LoVo (cell line): ENCODE results near the gene HDGFL2.
"Not testable (repeated sequence)": the region's sequence is repeated elsewhere in the genome, so short reads cannot be mapped to it uniquely, and the experiment has no call there.

Experiments
- DNase-seq: peaks from one replicate; pipeline ENCODE4 v3.0.0-alpha.2; 2016; ENCODE audit warnings: low spot score

Gene HDGFL2

DNA sequence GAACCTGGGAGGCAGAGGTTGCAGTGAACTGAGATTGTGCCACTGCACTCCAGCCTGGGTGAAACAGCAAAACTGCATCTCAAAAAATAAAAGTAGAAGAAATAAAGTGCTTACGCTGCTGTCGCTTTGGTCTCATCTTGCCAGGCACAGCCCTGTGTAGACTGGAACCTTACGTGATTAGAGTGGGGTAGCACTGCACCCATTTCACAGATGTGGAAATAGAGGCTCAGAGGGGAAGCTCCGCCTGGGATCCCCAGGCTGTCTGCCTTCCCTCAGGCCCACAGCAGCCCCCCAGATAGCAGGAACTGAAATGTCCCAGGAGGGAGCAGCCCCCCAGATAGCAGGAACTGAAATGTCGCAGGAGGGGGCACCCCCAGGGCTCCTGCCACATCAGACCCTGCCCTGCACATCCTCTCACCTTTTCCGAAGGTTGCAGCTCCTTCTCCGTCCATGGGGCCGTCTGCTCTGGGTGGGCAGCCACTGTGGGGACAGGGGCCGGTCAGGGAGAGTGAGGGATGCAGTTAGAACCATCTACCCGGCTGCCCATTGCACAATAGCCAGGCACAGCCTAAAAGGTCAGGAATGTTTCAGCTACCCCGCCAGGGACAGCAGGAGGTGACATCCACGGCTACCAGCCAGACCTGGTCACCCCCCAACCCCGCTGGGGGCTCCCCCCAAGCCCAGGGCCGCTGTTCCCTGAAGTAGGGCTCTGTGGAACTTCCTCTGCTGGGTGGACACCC is 44.3 kb downstream of the HDGFL2 start:
- no peak for DNase-seq

DNA sequence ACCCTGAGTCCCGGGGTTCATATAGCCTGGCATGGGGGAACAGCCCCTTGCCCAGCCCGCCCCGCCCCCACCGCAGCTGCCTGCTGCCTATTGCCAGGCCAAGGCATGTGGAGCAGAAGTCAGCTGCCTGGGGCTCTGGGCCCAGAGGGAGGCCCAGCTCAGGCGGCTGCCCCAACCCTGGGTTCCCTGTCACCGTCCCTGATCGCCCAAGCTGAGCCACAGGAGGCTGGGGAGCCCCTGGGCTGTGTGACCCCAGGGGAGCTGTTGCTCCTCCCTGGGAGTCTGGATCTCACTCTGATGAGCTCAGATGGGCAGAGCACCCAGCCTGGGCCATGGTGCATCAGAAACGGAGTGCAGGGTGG is 44.8 kb downstream of the HDGFL2 start:
- DNase-seq = no peak

GRCh38 chr19:4517451-4518057 is 45.5 kb downstream of the HDGFL2 start:
- DNase-seq = no peak

GRCh38 chr19:4518345-4519171 is 46.5 kb downstream of the HDGFL2 start, which contains the start of gene PLIN4:
Gene PLIN4 (minus strand): TSS chr19:4518486. CDS start chr19:4518272, 214 bp downstream.
- DNase-seq = no peak

- DNase-seq = no peak
These were observed 47.0 kb downstream of the HDGFL2 start for GRCh38 chr19:4519172-4519496.

GRCh38 chr19:4519521-4520277 is 47.6 kb downstream of the HDGFL2 start:
- no peak for DNase-seq

GRCh38 chr19:4521170-4521887 is 49.2 kb downstream of the HDGFL2 start:
- DNase-seq = no peak

- DNase-seq = no peak
These were observed 49.8 kb downstream of the HDGFL2 start for GRCh38 chr19:4521888-4522242.

DNA sequence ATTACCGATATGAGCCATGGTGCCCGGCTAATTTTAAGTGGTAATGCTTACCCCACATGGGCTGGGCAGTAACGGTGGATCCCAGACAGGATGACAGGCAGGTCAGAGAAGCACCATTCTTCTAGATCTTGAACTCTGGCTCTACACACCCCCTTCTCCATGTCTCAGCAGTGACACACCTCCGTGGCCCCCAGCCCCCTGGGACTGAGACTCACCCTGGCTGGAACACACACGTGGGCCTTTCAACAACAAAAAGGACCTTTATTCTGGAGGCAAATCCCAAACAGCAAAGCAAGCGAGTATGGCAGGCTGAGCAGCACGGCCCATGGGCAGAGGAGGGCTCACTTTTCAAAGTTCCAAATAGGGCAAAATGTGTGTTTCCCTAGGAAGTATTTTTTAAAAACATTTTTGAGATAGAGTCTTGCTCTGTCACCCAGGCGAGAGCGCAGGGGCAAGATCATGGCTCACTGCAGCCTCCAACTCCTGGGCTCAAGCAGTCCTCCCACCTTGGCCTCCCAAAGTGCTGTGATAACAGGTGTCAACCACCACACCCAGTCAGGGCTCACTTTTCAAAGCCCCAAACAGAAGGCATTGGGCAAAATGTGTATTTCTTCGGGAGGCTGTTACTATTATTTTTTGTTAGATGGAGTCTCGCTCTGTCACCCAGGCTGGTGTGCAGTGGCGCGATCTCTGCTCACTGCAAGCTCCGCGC is 50.4 kb downstream of the HDGFL2 start:
- no peak for DNase-seq

DNA sequence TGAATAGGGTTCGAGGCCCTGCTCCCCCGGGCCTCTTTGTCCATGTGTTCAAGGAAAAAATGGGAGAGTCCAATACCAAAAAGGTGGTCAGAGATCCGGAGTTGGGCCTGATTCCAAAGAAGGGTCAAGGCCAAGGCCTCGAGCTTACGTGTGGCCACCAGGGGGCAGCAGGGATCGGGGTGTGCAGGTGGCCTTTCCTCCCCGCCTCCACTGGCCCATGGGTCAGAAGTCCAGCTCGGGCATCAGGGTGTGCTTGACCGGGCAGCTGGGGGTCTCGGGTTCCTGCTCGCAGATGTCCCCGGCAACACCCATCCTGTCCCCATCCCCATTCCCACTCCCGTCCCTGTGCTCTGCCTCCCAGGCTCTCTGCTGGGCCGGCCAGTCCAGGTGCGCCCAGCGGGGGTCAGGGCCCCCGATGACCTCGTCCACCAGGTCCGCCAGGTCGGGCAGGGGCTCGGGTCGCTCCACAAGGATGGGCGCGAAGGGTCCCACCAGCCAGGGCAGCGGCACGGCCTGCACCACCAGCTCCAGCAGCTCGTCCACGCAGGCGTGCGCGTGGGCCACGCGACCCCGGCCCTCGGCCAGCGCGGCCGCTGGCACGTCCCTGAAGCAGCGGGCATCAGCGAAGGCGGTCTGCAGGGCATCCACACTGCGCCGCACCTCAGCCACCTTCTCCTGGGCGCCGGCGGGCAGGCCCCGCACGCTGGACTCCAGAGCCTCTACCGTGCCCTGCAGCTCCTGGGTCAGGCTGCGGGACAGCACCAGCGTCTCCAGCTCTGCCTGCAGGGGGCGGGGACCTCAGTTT is 51.4 kb downstream of the HDGFL2 start:
- peak; percentile 22 for DNase-seq

GRCh38 chr19:4524808-4525562 is 52.9 kb downstream of the HDGFL2 start:
- peak; percentile 35 for DNase-seq

- no peak for DNase-seq
These were observed 53.5 kb downstream of the HDGFL2 start for GRCh38 chr19:4525563-4526002.

GRCh38 chr19:4527377-4527776 is 55.3 kb downstream of the HDGFL2 start:
- DNase-seq = not testable (repeated sequence)

DNA sequence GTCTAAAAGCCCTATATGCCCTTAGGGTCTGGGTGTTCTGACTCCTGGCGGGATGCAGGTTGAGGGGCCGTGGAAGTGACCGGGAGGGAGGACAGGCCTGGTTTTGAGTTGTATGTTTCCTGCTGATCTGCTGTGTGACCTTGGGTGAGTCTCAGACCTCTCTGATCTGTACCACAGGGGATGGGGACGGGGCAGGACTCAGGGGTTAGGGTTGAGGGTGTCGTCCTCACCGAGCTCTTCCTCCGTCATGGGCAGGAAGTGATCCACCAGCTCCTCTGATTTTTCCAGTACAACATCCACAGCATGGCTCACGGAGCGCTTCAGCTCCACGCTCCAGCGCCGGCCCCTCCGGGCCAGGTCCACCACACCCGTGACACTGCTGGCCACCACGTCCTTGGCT is 56.7 kb downstream of the HDGFL2 start:
- DNase-seq = no peak

GRCh38 chr19:4529924-4530522 is 57.9 kb downstream of the HDGFL2 start:
- no peak for DNase-seq

- no peak for DNase-seq
These were observed 59.6 kb downstream of the HDGFL2 start for GRCh38 chr19:4531562-4532165.

DNA sequence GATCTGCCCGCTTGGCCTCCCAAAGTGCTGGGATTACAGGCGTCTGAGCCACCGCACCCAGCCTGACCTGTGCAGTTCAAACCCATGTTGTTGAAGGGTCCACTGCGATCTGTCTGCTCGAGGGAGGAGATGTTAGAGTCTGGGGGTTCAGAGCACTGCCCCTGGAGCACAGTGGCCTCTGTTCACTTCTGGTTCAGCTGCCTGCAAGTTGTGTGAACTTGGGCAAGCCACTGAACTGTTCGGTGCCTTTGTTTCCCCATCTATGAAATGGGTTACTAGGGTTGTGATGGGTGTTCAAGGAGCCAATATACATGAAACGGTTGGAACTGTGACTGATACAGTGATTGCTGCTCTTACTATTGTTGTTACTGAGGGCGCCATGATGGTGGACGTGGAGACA is 61.2 kb downstream of the HDGFL2 start:
- no peak for DNase-seq

DNA sequence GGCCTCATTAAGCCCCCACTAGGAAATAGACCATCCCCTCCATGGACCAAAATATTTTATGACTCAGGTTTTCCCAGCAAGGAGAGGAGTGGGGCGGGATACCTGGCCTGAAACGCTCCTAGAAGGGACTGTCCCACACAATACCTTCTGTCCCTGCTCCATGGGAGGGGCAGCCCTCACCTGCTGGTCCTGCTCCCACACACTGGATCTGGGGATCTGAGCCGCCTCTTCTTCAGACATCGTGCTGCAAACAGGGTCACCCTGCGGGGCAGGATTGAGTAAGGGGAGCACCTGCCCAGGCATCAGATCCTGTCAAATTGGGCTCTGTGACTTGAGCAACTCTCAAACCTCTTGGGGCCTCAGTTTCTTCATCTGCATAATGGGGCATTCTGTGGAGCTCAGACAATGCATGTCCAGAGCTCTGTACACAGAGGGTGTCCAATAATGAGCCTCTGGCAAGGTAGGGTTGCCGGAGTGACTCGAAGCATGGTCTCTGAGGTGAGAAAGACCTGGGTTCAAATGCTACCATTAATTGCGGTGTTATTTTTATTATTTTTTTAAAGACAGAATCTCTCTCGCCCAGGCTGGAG is 61.8 kb downstream of the HDGFL2 start:
- no peak for DNase-seq
